Activated CD4-positive, alpha-beta T cell treated with anti-CD3 and anti-CD28 coated beads, Interleukin-2, amount 10 ng/mL, durations not matched to agents 24 days and 14 days (primary cell): ENCODE measurements around the gene CRYBA2. TPM values are rescaled to one million over a fixed set of nuclear protein-coding genes. Genes with fewer than 3 reads are reported as not detected.

ENCODE experiments used
- DNase-seq: peaks from one replicate; pipeline ENCODE4 v3.0.0; 2022
- H3K27ac Mint-ChIP-seq: one replicate; pipeline ENCODE4 v1.8.0; 2022; ENCODE audit warnings: mild to moderate bottlenecking, mixed read lengths
- H3K27me3 Mint-ChIP-seq: one replicate; pipeline ENCODE4 v1.8.0; 2022; ENCODE audit warnings: mixed read lengths
- H3K36me3 Mint-ChIP-seq: one replicate; pipeline ENCODE4 v1.8.0; 2022; ENCODE audit warnings: low read depth, mild to moderate bottlenecking, mixed read lengths
- H3K4me1 Mint-ChIP-seq: one replicate; pipeline ENCODE4 v1.8.0; 2021; ENCODE audit warnings: mixed read lengths
- H3K4me3 Mint-ChIP-seq: one replicate; pipeline ENCODE4 v1.8.0; 2022; ENCODE audit warnings: mild to moderate bottlenecking, moderate library complexity, mixed read lengths
- H3K9me3 Mint-ChIP-seq: one replicate; pipeline ENCODE4 v1.8.0; 2021; ENCODE audit warnings: mixed read lengths
- intact Hi-C: fragments of 100-400 bp; cut with micrococcal nuclease; formaldehyde crosslinking; loops from one replicate; pipeline ENCODE4 v1.15.1; 2023
- total RNA-seq: library from RNA; stranded (reverse); gene quantifications from 2 replicates; pipeline ENCODE4 v1.2.3, GENCODE V29; 2022

CRYBA2 gene
- total RNA-seq, 1 donor from 2014 or later = not detected

DNA sequence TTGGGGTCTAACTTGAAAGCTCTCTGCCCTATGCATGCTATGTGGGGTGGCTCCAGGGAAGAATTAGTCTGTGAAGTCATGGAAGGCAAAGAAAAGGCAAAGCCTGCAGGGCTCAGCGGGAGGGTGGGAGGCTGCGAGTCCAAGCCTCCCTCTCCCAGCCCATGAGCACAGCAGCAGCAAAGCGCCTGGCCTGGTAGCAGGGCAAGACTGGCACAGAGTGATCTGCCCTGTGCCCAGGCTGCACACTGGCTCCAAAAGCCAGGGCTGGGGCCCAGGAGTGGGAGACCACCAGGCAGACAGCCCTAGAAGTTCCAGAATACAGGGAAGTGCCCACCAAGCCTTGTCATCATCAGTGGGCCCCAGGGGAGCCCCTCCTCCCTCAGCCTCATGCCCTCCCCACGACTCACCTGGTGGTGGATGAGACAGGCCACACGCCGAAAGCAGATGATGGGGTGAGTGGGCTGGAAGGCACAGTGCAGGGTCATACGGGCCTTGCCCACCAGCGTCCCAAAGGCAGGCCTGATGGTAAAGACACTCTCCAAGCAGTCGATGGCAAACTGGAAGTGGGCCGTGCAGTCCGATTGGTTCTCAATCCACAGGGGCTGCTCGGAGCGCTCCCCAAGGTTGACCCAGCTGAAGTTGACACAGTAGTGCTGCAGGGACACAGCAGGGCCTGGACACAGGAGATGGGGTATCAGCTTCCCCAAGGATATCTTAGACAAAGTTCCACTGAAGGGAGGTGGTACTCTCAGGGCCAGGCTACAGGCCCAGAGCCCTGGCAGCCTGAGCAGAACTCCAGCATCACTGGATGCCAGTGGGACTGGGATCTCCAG, 36.0 kb upstream of the CRYBA2 start:
- Mint-ChIP-seq H3K4me3 (no peak overlapping the region), H3K4me1 (no peaks in the 10 kb centered on the region), H3K27me3 (peaks cover 7% of the 10 kb centered on the region), H3K36me3 (no peaks in the 10 kb centered on the region), H3K9me3 (no peaks in the 10 kb centered on the region), H3K27ac (no peak overlapping the region)
- DNase-seq = no peak
- intact Hi-C loops = loop anchor here (1.0 kb wide), 2 partner anchors 90 to 126 kb away; no protein-coding TSS in a partner anchor

DNA sequence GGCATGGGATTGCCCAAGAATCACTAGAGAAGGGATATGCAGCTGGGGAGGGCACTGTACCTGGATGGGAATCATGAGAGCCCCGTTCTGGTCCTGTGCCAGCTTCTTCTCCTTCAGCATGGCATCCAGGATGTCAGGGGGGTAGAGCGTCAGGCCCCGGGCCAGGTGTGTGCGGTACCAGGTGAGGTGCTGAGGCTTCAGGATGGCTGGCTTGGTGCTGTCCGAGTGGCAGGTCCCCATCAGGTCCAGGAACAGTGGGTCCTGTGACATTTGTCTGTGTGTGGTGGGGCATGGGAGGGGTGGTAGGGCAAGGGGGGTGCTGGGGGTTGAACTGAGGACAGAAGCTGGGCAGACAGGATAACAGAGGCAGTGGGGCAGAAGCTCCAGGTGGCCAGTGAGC, 34.9 kb upstream of the CRYBA2 start:
- H3K27ac Mint-ChIP-seq = no peak overlapping the region
- no peaks in the 10 kb centered on the region for H3K4me1 Mint-ChIP-seq
- no peak for DNase-seq
- no peaks in the 10 kb centered on the region for H3K27me3 Mint-ChIP-seq
- H3K4me3 Mint-ChIP-seq = no peak overlapping the region
- no peaks in the 10 kb centered on the region for H3K36me3 Mint-ChIP-seq
- intact Hi-C loops = no loop called here
- H3K9me3 Mint-ChIP-seq = no peaks in the 10 kb centered on the region

DNA sequence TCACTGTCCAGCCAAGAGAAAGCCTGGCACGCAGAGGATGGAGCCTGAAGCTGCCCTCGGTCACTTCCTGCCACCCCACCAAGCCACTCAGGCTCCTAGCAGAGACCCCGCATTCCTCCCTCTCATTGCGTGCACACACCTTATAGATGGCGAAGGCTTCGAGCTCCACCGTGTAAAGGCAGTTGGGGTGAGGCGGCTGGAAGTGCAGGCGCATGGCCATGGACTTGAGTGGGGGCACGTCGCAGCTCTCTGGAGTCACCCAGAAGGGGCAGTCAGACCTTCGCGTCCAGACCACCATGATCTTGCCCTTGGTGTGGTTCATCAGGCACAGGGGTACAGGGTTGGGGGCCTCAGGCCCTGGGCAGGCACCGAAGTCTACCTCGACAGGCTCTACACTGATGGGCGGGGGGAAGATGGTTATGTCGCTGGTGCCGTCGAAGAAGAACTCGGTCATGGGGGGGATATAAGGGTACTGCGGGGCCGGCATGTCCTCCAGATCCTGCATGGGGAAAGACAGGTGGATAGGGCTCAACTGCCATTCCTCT, 34.4 kb upstream of the CRYBA2 start:
- H3K27ac Mint-ChIP-seq = no peak overlapping the region
- no peak for DNase-seq
- H3K9me3 Mint-ChIP-seq = no peaks in the 10 kb centered on the region
- H3K36me3 Mint-ChIP-seq = no peaks in the 10 kb centered on the region
- H3K4me3 Mint-ChIP-seq = no peak overlapping the region
- no peaks in the 10 kb centered on the region for H3K27me3 Mint-ChIP-seq
- intact Hi-C loops = no loop called here
- H3K4me1 Mint-ChIP-seq = no peaks in the 10 kb centered on the region

DNA sequence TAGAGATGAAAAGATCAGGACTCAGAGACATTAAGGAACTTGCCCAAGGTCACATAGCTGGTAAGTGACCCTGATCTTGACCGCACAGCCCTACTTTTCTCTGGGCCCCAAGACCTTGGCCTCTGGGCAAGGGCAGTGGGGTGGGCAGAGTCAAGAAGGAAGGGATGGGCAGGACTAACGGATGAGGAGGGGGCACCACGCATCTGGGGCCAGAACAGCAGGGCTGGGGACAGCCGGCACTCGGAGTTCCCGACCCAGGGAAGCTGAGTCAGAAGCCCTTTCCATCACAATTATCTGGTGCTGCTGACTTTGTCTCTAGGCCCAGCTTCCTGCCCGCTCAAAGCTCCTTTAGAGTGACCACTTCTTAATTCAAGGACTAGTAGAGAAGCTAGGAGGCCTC, 33.7 kb upstream of the CRYBA2 start:
- no peak overlapping the region for H3K27ac Mint-ChIP-seq
- no peaks in the 10 kb centered on the region for H3K4me1 Mint-ChIP-seq
- intact Hi-C loops = no loop called here
- no peaks in the 10 kb centered on the region for H3K9me3 Mint-ChIP-seq
- H3K36me3 Mint-ChIP-seq = no peaks in the 10 kb centered on the region
- H3K4me3 Mint-ChIP-seq = no peak overlapping the region
- DNase-seq = no peak
- no peaks in the 10 kb centered on the region for H3K27me3 Mint-ChIP-seq

DNA sequence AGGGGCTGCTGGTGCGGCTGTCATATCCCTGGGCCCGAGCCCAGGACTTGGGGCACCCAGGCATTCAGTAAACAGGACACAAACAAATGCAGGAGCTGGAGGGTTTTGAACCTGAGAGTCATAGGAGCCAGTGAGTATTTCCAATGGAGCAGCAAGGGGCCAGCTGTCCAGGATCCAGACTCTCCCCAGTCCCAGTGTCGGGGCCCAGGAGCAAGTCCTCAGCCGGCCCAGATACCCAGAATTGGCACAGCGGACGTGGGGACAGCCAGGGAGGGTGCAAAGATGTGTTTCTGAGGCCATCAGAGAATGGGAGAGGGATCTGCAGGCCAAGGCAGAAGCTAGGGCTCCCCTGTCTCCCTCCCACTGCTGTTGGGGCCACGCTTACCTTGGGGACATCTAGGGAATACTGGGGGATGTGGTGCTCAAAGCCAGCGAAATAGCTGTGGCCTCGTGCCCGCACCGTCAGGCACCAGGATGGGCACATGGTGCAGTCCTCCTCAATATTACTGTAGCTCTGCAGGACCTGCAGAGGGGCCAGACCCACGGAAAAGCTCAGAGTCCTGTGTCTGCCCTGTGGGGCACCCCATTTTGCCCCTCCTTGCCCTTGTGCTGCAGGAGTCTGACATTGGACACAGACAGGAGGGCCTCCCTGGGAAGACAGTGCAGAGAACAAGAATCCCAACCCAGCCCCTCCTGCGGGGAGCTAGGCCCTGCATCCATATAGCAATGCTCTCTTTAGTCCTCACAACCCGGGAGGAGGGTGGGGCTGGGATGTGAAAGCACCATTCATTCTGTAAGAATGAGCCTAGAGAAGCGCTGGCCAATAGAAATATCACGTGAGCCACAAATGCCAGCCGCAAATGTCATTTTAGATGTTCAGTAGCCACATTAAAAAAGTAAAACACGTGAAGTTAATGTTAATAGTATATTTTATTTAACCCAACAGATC, 32.7 kb upstream of the CRYBA2 start:
- Mint-ChIP-seq H3K4me1 (no peaks in the 10 kb centered on the region), H3K36me3 (no peaks in the 10 kb centered on the region), H3K27me3 (no peaks in the 10 kb centered on the region), H3K9me3 (no peaks in the 10 kb centered on the region), H3K27ac (no peak overlapping the region), H3K4me3 (no peak overlapping the region)
- DNase-seq = no peak
- intact Hi-C loops = no loop called here

DNA sequence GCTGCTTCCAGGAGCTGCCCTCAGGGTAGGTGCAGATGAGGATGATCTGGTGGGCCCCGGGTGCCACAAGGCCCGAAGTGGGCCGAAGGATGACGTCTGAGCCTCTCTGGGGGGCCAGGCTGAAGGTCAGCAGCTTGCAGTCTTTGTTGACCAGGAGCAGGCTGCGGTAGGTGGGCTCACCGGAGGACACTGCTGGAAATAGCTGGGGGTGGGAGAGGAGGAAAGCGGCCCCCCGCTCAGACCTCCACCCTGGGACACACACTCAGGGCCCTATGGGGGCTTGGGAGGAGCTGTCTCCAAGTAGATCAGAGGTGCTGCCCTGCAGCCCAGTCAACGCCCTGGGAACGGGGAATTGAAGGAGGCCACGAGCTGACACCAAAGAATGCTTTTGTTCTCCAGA, 30.8 kb upstream of the CRYBA2 start:
- Mint-ChIP-seq H3K4me3 (no peak overlapping the region), H3K27ac (no peak overlapping the region), H3K36me3 (no peaks in the 10 kb centered on the region), H3K9me3 (no peaks in the 10 kb centered on the region), H3K27me3 (no peaks in the 10 kb centered on the region), H3K4me1 (no peaks in the 10 kb centered on the region)
- no peak for DNase-seq
- intact Hi-C loops = no loop called here

DNA sequence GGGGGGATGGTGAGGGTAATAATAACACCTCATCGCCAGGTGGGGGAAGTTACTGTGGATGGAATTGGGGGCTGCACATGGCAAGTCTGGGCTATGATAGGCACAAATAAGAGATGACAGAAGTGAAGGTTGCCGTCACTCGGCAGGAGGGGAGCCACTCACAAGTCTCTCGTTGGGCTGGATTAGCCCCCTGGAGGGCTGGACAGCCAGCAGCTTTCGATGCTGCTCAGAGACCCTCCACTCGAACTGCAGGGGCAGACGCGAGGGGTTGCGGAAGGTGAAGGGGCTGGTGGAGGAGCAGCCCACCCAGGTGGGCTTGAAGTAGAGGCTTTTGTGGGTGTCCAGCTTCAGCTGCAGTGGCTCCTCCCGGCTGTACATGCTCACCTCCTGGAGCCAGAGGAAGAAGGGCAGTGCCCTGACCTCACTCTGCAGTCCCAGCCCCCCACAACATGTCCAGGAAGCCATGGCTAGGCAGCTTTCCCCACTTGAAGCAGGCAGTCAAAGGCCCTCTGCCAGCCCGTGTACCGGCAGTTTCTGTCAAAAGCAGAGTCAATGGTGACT, 29.9 kb upstream of the CRYBA2 start:
- H3K4me3 Mint-ChIP-seq = no peak overlapping the region
- H3K27me3 Mint-ChIP-seq = no peaks in the 10 kb centered on the region
- no peaks in the 10 kb centered on the region for H3K36me3 Mint-ChIP-seq
- H3K4me1 Mint-ChIP-seq = no peaks in the 10 kb centered on the region
- intact Hi-C loops = no loop called here
- no peak for DNase-seq
- no peaks in the 10 kb centered on the region for H3K9me3 Mint-ChIP-seq
- H3K27ac Mint-ChIP-seq = no peak overlapping the region

DNA sequence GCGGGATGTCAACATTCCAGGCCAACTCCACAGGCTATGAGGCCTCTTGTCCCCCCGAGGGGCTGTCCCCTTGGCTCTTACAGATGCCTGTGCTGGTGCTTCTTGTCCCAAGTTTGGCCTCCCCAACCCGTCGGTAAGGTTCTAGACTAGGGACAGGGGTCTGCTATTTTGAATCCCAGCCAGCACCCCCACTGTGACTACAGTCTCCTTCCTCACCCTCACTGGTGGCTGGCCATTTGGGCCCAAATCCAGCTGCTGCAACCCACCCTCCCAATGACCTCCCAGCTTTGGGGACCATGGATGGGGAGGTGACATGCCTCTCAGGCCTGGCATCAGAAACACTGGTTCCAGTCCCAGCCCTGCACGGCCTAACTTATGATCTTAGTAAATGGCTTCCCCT, 29.4 kb upstream of the CRYBA2 start:
- no peak for DNase-seq
- intact Hi-C loops = no loop called here
- no peaks in the 10 kb centered on the region for H3K36me3 Mint-ChIP-seq
- no peak overlapping the region for H3K4me3 Mint-ChIP-seq
- H3K4me1 Mint-ChIP-seq = no peaks in the 10 kb centered on the region
- H3K27me3 Mint-ChIP-seq = no peaks in the 10 kb centered on the region
- no peak overlapping the region for H3K27ac Mint-ChIP-seq
- H3K9me3 Mint-ChIP-seq = no peaks in the 10 kb centered on the region

DNA sequence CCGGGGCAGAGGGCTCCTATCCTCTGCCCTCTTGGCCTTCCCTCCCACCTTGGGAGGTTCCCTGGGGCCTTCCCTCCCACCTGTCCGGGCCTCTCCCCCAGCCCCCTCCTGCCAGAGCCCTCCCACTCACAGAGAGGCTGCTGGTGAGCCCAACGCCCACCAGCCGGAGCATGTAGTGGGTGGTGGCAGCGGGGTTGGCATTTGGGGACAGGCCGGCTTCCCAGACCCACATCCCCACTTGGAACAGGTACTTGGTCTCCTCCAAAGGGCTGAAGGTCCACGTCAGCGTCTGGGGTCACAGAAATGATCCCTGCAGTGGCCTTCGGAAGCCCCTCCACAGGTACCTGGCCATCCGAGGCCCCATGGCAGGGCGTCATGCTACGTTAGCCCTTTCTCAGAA, 28.8 kb upstream of the CRYBA2 start:
- H3K4me1 Mint-ChIP-seq = no peaks in the 10 kb centered on the region
- no peak overlapping the region for H3K4me3 Mint-ChIP-seq
- no peaks in the 10 kb centered on the region for H3K27me3 Mint-ChIP-seq
- no peaks in the 10 kb centered on the region for H3K9me3 Mint-ChIP-seq
- no peak overlapping the region for H3K27ac Mint-ChIP-seq
- DNase-seq = no peak
- no peaks in the 10 kb centered on the region for H3K36me3 Mint-ChIP-seq
- intact Hi-C loops = no loop called here

DNA sequence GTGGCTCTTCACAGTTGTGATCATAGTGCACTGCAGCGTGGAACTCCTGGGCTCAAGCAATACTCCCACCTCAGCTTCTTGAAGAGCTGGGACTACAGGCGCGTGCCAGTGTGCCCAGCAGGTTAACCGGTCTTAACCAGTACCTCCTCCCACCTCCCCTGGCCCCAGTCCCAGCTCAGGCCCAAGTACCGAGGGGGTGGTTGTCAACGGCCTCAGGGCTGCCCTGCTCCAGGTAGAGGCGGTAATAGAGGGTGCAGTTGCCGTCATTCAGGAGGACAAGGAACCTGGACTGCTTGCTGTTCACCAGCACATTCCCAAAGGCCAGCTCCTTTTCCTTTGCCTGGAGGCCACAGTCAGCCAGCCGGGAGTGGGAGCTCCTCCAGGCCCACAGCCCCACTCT, 28.4 kb upstream of the CRYBA2 start:
- H3K4me3 Mint-ChIP-seq = no peak overlapping the region
- intact Hi-C loops = no loop called here
- no peak overlapping the region for H3K27ac Mint-ChIP-seq
- H3K27me3 Mint-ChIP-seq = no peaks in the 10 kb centered on the region
- no peaks in the 10 kb centered on the region for H3K9me3 Mint-ChIP-seq
- H3K36me3 Mint-ChIP-seq = no peaks in the 10 kb centered on the region
- no peaks in the 10 kb centered on the region for H3K4me1 Mint-ChIP-seq
- no peak for DNase-seq

DNA sequence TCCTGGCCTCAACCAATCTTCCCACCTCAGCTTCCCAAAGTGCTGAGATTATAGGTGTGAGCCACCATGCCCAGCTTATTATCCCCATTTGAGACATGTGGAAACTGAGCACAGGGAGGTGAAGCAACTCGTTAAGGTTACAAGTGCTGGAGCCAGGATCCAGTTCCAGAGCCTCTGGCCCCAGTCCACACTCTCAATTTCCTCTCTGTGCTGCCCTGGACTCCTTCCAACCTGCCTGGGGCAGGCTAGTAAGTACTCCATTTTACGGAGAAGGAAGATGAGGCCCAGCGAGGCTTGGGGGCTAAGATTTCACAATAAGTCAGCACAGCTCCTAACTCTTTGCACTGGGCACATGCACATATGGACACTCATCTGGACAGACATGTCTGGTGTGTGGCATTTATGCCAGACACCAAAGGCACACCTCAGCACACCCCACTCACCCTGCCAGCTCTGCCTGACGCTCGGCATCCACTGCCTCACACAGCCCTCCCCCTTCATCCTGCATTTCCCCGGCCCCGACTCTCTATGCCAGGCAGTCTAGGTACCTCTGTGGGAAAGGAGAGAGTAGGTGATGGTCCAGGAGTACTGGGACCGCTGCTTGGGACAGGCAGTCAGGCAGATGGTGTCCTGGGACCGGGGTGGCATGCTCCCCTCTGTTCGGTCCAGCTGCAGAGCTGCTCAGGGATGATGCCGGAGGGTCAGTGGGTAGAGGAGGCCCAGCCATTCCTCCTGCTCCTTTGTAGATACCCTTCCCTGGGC, 27.6 kb upstream of the CRYBA2 start:
- Mint-ChIP-seq H3K4me1 (no peaks in the 10 kb centered on the region), H3K27me3 (no peaks in the 10 kb centered on the region), H3K27ac (no peak overlapping the region), H3K4me3 (no peak overlapping the region), H3K9me3 (no peaks in the 10 kb centered on the region), H3K36me3 (no peaks in the 10 kb centered on the region)
- no peak for DNase-seq
- intact Hi-C loops = no loop called here

DNA sequence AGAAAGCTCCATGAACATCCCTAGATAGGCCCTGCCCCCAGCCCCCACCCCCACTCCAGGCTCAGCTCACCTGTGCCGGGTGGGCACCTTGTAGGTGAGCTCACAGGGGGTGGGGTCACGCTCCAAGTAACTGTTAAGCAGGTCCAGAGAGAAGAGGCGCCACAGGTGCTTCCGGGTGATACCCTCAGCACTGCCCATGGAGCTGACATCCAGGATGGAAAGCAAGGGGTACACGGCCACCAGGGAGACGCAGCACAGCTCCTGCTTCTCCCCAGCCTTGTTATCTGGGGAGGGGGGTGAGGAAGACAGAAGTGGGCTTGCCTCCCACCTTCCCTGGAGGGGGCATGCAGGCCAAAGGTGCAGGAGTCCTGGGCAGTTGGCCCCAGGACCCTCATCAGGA, 26.2 kb upstream of the CRYBA2 start:
- no peaks in the 10 kb centered on the region for H3K27me3 Mint-ChIP-seq
- H3K9me3 Mint-ChIP-seq = no peaks in the 10 kb centered on the region
- intact Hi-C loops = no loop called here
- DNase-seq = no peak
- H3K27ac Mint-ChIP-seq = no peak overlapping the region
- no peaks in the 10 kb centered on the region for H3K4me1 Mint-ChIP-seq
- no peak overlapping the region for H3K4me3 Mint-ChIP-seq
- no peaks in the 10 kb centered on the region for H3K36me3 Mint-ChIP-seq

DNA sequence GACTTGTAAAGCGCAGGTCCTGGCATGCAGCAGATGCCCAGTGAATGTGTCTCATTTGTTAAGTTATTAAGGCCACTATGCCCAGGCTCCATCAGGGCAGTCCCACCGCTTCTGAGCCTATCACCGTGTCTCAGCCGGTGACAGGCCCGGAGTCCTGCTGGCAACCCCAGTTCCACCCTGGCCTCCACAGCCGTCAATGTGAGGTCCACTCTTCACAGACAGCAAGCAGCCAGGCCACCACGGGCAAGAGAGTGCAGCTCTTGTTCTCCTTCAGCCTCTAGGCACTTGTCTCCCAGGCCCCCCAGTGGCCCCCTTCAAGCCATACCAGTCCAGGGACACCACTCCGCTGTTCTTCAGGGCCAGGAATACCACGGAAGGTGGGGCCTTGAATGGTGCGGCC, 25.5 kb upstream of the CRYBA2 start:
- intact Hi-C loops = no loop called here
- no peaks in the 10 kb centered on the region for H3K9me3 Mint-ChIP-seq
- no peaks in the 10 kb centered on the region for H3K27me3 Mint-ChIP-seq
- no peak overlapping the region for H3K4me3 Mint-ChIP-seq
- no peak overlapping the region for H3K27ac Mint-ChIP-seq
- no peak for DNase-seq
- H3K36me3 Mint-ChIP-seq = no peaks in the 10 kb centered on the region
- no peaks in the 10 kb centered on the region for H3K4me1 Mint-ChIP-seq
